ENCODE data around the gene TRIM32. TPM values are rescaled to one million over a fixed set of nuclear protein-coding genes. Genes with fewer than 3 reads are reported as not detected.

The TRIM32 gene
- total RNA-seq, 2 experiments from 2014 or later: 8.7 to 11.0 TPM

DNA sequence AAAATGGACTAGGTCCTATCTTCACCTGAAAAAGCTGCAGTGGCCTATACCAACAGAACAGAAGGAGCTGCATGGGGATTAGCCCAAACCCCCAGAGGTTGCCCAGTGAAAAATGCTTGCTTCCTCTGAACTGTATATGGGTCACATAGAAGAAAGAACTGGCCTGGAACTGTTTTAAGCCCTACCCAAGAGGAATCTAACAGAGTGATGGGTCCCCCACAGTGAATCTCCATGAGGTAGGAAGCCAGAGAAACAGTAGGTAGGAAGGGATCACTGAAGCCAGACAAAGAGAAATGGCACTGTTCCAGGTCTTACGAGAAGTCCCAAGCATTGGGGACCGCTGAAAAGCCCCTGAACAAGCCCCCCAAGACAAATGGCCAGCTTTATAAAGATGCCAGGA, 28.8 kb upstream of the TRIM32 start:
- H3K9me3 Mint-ChIP-seq: no peaks in the 10 kb centered on the region
- CTCF ChIA-PET: no interaction called here
- H3K4me3 Mint-ChIP-seq: no peak overlapping the region
- intact Hi-C loops (cut with micrococcal nuclease): no loop called here
- no peaks in the 10 kb centered on the region for H3K27me3 Mint-ChIP-seq (ENCODE audit: low read depth)
- DNase-seq: no peak
- no peaks in the 10 kb centered on the region for H3K4me1 Mint-ChIP-seq (ENCODE audit: low read depth)
- H3K36me3 Mint-ChIP-seq (ENCODE audit: low read depth): no peaks in the 10 kb centered on the region
- H3K27ac Mint-ChIP-seq: no peak overlapping the region

DNA sequence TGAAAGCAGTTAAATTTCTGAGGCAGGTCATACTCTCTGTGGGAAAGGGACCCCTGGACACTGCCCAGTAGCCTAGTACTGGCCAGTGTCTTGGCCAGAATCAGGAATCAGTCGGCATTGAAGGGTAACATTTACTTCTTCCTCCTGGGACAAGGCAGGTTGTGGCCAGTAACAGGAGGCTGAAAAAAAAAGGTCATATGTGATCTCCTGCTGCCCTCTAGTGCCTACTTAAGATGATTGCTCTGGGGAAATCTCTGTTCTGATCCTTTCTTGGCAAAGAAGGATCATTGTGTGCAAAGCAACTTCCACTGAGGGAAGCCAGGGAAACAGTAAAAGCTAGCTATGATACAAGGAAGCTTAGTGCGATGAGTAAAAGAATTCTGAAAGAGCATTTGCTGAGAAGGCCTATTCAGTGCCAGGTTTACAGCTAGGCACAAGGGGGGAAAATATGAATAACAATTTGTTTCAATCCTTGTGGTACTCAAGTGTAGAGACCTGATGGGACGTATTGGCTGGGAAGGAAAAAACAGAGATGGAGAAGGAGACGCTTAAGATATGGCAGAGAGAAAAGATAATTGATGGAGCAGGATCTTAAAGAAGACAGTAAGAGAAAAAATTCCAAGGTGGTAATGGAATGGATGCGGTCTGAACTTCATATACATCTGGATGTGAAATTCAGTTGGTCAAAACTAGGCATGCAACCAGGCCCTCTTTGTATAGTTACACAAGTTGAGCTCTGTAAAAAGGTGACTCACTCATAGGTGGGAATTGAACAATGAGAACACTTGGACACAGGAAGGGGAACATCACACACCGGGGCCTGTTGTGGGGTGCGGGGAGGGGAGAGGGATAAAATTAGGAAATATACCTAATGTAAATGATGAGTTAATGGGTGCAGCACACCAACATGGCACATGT, 25.8 kb upstream of the TRIM32 start:
- no peaks in the 10 kb centered on the region for H3K36me3 Mint-ChIP-seq (ENCODE audit: low read depth)

DNA sequence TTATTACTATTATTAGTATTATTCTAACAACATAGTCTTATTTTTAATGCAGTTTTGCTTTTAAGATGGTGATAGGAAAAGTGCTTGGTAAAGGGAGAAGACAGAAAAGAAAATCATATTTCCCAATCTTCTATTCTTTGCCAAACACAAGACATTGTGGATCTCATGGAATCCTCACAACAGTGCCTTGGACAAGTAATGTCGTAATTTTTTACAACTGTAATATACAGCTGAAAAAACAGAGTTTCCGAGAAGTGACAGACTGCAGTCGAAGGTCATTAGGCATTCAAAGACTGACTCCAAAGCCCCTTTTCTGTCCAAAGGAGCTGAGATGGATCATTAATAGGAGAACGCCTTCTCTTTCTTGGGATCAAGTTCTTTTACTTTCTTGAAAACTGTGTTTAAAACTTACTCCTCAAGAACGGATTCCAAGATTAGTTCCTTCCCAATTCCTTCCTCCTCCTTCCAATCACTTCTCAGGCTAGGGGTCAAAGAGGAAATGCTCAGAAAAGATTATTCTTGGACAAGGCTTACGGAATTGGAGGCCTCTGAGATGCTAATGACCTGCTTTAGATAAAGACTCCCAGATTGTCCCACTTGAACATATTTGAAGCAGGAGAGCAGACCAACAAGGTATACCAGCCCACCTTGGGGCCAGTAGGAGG, 24.3 kb upstream of the TRIM32 start:
- DNase-seq: no peak
- Mint-ChIP-seq H3K9me3 (no peaks in the 10 kb centered on the region), H3K36me3 (ENCODE audit: low read depth) (no peaks in the 10 kb centered on the region), H3K4me1 (ENCODE audit: low read depth) (no peaks in the 10 kb centered on the region), H3K27me3 (ENCODE audit: low read depth) (no peaks in the 10 kb centered on the region), H3K4me3 (no peak overlapping the region), H3K27ac (no peak overlapping the region)
- intact Hi-C loops (cut with micrococcal nuclease): no loop called here
- CTCF ChIA-PET: interaction anchor here (1.1 kb wide), 1 partner anchor 346 kb away, joined by 3 read pairs; no protein-coding TSS in a partner anchor

More for the DNA sequence above, 25.8 kb upstream of the TRIM32 start:
- H3K27me3 Mint-ChIP-seq (ENCODE audit: low read depth): no peaks in the 10 kb centered on the region
- intact Hi-C loops (cut with micrococcal nuclease): loop anchor here (1.0 to 2.0 kb wide), 2 partner anchors 72 to 1068 kb away; no protein-coding TSS in a partner anchor
- H3K9me3 Mint-ChIP-seq: no peaks in the 10 kb centered on the region
- CTCF ChIA-PET: interaction anchor here (0.6 to 1.4 kb wide), 7 partner anchors 30 to 1068 kb away, joined by 3 to 6 read pairs (median 3); no protein-coding TSS in a partner anchor
- peak; percentile 8 for DNase-seq
- H3K4me1 Mint-ChIP-seq (ENCODE audit: low read depth): no peaks in the 10 kb centered on the region
- no peak overlapping the region for H3K27ac Mint-ChIP-seq
- H3K4me3 Mint-ChIP-seq: no peak overlapping the region

- no peak overlapping the region for H3K4me3 Mint-ChIP-seq
- H3K36me3 Mint-ChIP-seq (ENCODE audit: low read depth): no peaks in the 10 kb centered on the region
- no peaks in the 10 kb centered on the region for H3K4me1 Mint-ChIP-seq (ENCODE audit: low read depth)
- no peak overlapping the region for H3K27ac Mint-ChIP-seq
- H3K9me3 Mint-ChIP-seq: no peaks in the 10 kb centered on the region
- CTCF ChIA-PET: no interaction called here
- H3K27me3 Mint-ChIP-seq (ENCODE audit: low read depth): no peaks in the 10 kb centered on the region
- intact Hi-C loops (cut with micrococcal nuclease): no loop called here
- DNase-seq: no peak
Measured at GRCh38 chr9:116663581-116663980, 23.5 kb upstream of the TRIM32 start.

- Mint-ChIP-seq H3K9me3 (peaks cover 1% of the 10 kb centered on the region), H3K36me3 (ENCODE audit: low read depth) (peaks cover 6% of the 10 kb centered on the region), H3K4me1 (ENCODE audit: low read depth) (no peaks in the 10 kb centered on the region), H3K27me3 (ENCODE audit: low read depth) (no peaks in the 10 kb centered on the region), H3K4me3 (no peak overlapping the region), H3K27ac (no peak overlapping the region)
- CTCF ChIA-PET: no interaction called here
- intact Hi-C loops (cut with micrococcal nuclease): no loop called here
- DNase-seq: no peak
Measured at GRCh38 chr9:116668970-116669695, 18.0 kb upstream of the TRIM32 start.

DNA sequence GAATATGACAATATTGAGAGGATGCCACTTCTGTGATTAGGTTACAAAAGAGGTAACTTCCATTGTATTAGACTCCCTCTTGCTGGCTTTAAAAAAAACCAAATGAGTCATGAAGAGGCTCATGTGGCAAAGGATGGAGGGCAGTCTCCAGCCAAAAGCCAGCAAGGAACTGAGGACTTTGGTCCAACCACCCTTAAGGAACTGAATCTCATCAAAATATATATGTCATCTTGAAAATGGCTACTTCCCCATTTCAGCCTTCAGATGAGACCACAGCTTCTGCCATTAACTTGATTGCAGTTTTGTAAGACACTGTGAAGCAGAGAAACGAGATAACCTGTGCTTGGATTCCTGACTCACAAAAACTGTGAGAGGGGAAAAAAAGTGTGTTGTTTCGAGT, 15.5 kb upstream of the TRIM32 start:
- Mint-ChIP-seq H3K27ac (no peak overlapping the region), H3K36me3 (ENCODE audit: low read depth) (peaks cover 6% of the 10 kb centered on the region), H3K4me3 (no peak overlapping the region), H3K9me3 (peaks cover 4% of the 10 kb centered on the region), H3K4me1 (ENCODE audit: low read depth) (no peaks in the 10 kb centered on the region), H3K27me3 (ENCODE audit: low read depth) (no peaks in the 10 kb centered on the region)
- intact Hi-C loops (cut with micrococcal nuclease): no loop called here
- no peak for DNase-seq
- CTCF ChIA-PET: no interaction called here

GRCh38 chr9:116673375-116673774, 13.7 kb upstream of the TRIM32 start:
- Mint-ChIP-seq H3K27me3 (ENCODE audit: low read depth) (no peaks in the 10 kb centered on the region), H3K4me1 (ENCODE audit: low read depth) (no peaks in the 10 kb centered on the region), H3K9me3 (peaks cover 4% of the 10 kb centered on the region), H3K4me3 (no peak overlapping the region), H3K27ac (no peak overlapping the region), H3K36me3 (ENCODE audit: low read depth) (peaks cover 6% of the 10 kb centered on the region)
- CTCF ChIA-PET: no interaction called here
- no peak for DNase-seq
- intact Hi-C loops (cut with micrococcal nuclease): no loop called here

GRCh38 chr9:116674210-116674980, 12.7 kb upstream of the TRIM32 start:
- Mint-ChIP-seq H3K9me3 (peaks cover 4% of the 10 kb centered on the region), H3K36me3 (ENCODE audit: low read depth) (peaks cover 6% of the 10 kb centered on the region), H3K4me1 (ENCODE audit: low read depth) (no peaks in the 10 kb centered on the region), H3K27ac (no peak overlapping the region), H3K27me3 (ENCODE audit: low read depth) (no peaks in the 10 kb centered on the region), H3K4me3 (no peak overlapping the region)
- CTCF ChIA-PET: interaction anchor here (0.5 to 0.6 kb wide), 3 partner anchors 9 to 372 kb away, joined by 3 read pairs; no protein-coding TSS in a partner anchor
- intact Hi-C loops (cut with micrococcal nuclease): no loop called here
- DNase-seq: no peak

DNA sequence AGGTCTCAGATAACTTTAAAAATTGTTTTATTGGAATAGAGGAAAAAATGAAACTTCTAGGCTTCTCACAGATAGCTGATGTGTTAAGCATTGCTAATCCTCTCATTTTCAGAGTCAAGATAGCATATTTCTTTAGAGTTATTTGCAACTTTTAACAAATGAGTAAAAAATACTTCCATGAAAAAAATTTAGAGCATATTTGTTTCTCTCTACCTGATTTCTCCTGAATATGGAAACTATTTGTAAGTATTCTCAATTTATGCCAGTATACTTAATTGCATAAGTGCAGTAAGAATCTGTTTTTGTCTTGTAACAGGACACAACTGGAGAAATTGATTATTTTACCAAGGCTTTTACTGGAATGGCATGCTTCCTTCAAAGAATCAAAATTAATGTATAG, 3.6 kb upstream of the TRIM32 start:
- intact Hi-C loops (cut with micrococcal nuclease): no loop called here
- H3K27ac Mint-ChIP-seq: no peak overlapping the region
- no peak overlapping the region for H3K4me3 Mint-ChIP-seq
- H3K27me3 Mint-ChIP-seq (ENCODE audit: low read depth): no peaks in the 10 kb centered on the region
- CTCF ChIA-PET: interaction anchor here (0.6 to 0.7 kb wide), 2 partner anchors 9 to 14 kb away, joined by 3 to 4 read pairs; no protein-coding TSS in a partner anchor
- no peak for DNase-seq
- peaks cover 19% of the 10 kb centered on the region for H3K4me1 Mint-ChIP-seq (ENCODE audit: low read depth)
- peaks cover 8% of the 10 kb centered on the region for H3K9me3 Mint-ChIP-seq
- peaks cover 14% of the 10 kb centered on the region for H3K36me3 Mint-ChIP-seq (ENCODE audit: low read depth)

DNA sequence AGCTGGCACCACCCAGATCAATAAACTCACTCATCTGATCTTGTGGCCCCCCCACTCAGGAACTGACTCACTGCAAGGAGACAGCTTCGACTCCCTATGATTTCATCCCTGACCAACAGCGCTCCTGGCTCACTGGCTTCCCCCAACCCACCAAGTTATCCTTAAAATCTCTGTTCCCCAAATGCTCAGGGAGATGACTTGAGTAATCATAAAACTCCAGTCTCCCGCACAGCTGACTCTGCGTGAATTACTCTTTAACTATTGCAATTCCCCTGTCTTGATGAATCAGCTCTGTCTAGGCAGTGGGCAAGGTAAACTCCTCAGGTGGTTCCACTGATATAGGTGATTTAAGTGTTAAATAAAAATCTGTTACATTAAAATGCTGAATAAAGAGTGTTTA, 1.9 kb upstream of the TRIM32 start:
- Mint-ChIP-seq H3K27ac (no peak overlapping the region), H3K9me3 (peaks cover 8% of the 10 kb centered on the region), H3K4me3 (no peak overlapping the region), H3K36me3 (ENCODE audit: low read depth) (peaks cover 14% of the 10 kb centered on the region), H3K4me1 (ENCODE audit: low read depth) (peaks cover 31% of the 10 kb centered on the region), H3K27me3 (ENCODE audit: low read depth) (no peaks in the 10 kb centered on the region)
- intact Hi-C loops (cut with micrococcal nuclease): no loop called here
- CTCF ChIA-PET: interaction anchor here (1.0 kb wide), 1 partner anchor 20 kb away, joined by 4 read pairs; no protein-coding TSS in a partner anchor
- no peak for DNase-seq

DNA sequence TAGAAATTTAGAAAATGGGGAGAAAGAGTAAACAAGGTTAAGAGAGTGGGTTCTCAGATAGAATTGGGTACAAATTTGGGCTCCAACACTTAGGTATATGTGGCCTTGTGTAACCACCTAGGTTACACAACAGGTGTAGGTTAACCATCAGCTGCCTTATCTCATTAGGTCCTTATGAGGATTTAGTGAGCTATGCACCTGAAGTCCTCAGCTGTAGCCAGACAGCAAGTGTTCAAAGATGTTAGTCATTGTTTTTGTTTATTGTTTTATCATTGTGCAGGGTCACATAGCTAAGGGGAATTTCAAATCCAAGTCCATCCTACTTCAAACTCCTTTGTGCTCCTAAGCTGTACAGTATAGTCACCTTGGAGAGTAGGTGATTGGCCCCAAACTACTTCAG, 970 bp upstream of the TRIM32 start:
- H3K27me3 Mint-ChIP-seq (ENCODE audit: low read depth): no peaks in the 10 kb centered on the region
- H3K9me3 Mint-ChIP-seq: peaks cover 8% of the 10 kb centered on the region
- peaks cover 14% of the 10 kb centered on the region for H3K36me3 Mint-ChIP-seq (ENCODE audit: low read depth)
- H3K27ac Mint-ChIP-seq: no peak overlapping the region
- peak overlapping the region; percentile 85 for H3K4me3 Mint-ChIP-seq
- no peak for DNase-seq
- peaks cover 38% of the 10 kb centered on the region for H3K4me1 Mint-ChIP-seq (ENCODE audit: low read depth)
- CTCF ChIA-PET: interaction anchor here (1.0 kb wide), 1 partner anchor 19 kb away, joined by 4 read pairs; no protein-coding TSS in a partner anchor
- intact Hi-C loops (cut with micrococcal nuclease): no loop called here
